Measurements from ENCODE around the gene SEPTIN1. TPM values are rescaled to one million over a fixed set of nuclear protein-coding genes. Genes with fewer than 3 reads are reported as not detected.

The SEPTIN1 gene
- total and polyA plus RNA-seq, 2 experiments from 2014 or later = 1.5 TPM; not detected in 1

DNA sequence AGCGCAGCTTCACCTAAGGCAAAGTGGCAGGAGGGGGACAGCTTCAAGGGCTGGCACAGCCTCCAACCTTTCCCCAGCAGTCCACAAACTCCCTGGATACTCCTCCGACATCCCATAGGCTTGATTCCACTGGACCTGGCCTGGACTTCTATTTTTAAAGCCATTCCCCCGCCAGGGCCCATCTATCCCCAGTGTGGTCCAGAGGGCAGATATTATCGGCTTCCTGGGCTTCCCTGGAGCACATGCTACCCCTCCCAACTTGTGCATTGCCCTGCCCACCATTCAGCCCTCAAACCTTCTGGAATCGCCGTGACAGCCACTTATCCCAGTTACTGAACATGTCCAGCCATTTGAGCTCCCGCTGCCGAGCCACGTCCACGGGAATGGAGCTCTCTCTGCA, 17.2 kb downstream of the SEPTIN1 start:
- H3K4me1 ChIP-seq (ENCODE audit: insufficient read depth) = peaks cover 9% of the 10 kb centered on the region
- 95% methylated on average over 10 of the region's 10 CpGs for WGBS (ENCODE audit: low lambda C conversion rate, missing lambda C conversion rate)

DNA sequence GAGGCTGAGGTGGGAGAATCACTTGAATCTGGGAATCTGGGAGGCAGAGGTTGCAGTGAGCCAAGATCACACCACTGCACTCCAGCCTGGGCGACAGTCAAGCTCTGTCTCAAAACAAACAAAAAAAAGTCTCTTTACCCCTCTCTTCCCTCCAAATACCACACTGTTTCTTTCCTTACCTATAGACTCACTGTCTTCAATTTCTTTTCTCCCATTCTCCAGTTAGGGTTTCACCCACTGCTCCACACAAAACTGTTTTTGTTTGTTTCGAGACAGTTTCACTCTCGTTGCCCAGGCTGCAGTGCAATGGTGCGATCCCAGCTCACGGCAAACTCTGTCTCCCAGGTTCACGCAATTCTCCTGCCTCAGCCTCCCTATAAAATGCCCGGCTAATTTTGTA, 21.2 kb downstream of the SEPTIN1 start:
- H3K27ac ChIP-seq = no peak overlapping the region
- peaks cover 59% of the 10 kb centered on the region for H3K79me2 ChIP-seq
- WGBS (ENCODE audit: low lambda C conversion rate, missing lambda C conversion rate) = 97% methylated on average over 7 of the region's 7 CpGs
- no peaks in the 10 kb centered on the region for H3K36me3 ChIP-seq (replicated peaks; ENCODE audit: insufficient read depth, low read depth)
- H4K20me1 ChIP-seq (ENCODE audit: insufficient read depth, poor library complexity, severe bottlenecking) = peaks cover 14% of the 10 kb centered on the region
- H3K27me3 ChIP-seq = no peaks in the 10 kb centered on the region
- H3K9me2 ChIP-seq (replicated peaks; ENCODE audit: insufficient read depth) = no peaks in the 10 kb centered on the region
- DNase-seq (ENCODE audit: low spot score) = no peak
- H3K4me2 ChIP-seq = no peak overlapping the region
- no peaks in the 10 kb centered on the region for H3K9me3 ChIP-seq (ENCODE audit: low read depth)
- TF ChIP-seq EZH2 (IDR thresholded peaks at IDR 0.05; ENCODE audit: borderline replicate concordance) = no peak
- TF ChIP-seq EZH2phosphoT487 (IDR thresholded peaks at IDR 0.05; ENCODE audit: low read depth, severe bottlenecking, unreplicated experiment) = no peak
- TF ChIP-seq, protein P1, sequence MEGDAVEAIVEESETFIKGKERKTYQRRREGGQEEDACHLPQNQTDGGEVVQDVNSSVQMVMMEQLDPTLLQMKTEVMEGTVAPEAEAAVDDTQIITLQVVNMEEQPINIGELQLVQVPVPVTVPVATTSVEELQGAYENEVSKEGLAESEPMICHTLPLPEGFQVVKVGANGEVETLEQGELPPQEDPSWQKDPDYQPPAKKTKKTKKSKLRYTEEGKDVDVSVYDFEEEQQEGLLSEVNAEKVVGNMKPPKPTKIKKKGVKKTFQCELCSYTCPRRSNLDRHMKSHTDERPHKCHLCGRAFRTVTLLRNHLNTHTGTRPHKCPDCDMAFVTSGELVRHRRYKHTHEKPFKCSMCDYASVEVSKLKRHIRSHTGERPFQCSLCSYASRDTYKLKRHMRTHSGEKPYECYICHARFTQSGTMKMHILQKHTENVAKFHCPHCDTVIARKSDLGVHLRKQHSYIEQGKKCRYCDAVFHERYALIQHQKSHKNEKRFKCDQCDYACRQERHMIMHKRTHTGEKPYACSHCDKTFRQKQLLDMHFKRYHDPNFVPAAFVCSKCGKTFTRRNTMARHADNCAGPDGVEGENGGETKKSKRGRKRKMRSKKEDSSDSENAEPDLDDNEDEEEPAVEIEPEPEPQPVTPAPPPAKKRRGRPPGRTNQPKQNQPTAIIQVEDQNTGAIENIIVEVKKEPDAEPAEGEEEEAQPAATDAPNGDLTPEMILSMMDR (IDR thresholded peaks at IDR 0.05; ENCODE audit: poor library complexity) = no peak
- no peak overlapping the region for H3K4me3 ChIP-seq
- H2AFZ ChIP-seq = no peak overlapping the region
- H3K4me1 ChIP-seq (ENCODE audit: insufficient read depth) = peaks cover 2% of the 10 kb centered on the region

More for the DNA sequence above, 17.2 kb downstream of the SEPTIN1 start:
- Histone ChIP-seq H3K4me2 (no peak overlapping the region), H2AFZ (no peak overlapping the region), H3K36me3 (replicated peaks; ENCODE audit: insufficient read depth, low read depth) (no peaks in the 10 kb centered on the region), H4K20me1 (ENCODE audit: insufficient read depth, poor library complexity, severe bottlenecking) (peaks cover 50% of the 10 kb centered on the region), H3K4me3 (no peak overlapping the region), H3K27me3 (no peaks in the 10 kb centered on the region), H3K9me2 (replicated peaks; ENCODE audit: insufficient read depth) (no peaks in the 10 kb centered on the region), H3K79me2 (peaks cover 93% of the 10 kb centered on the region), H3K27ac (no peak overlapping the region), H3K9me3 (ENCODE audit: low read depth) (no peaks in the 10 kb centered on the region)
- TF ChIP-seq, protein P1 (IDR thresholded peaks at IDR 0.05; ENCODE audit: poor library complexity) = no peak
- TF ChIP-seq EZH2phosphoT487 (IDR thresholded peaks at IDR 0.05; ENCODE audit: low read depth, severe bottlenecking, unreplicated experiment) (no peak), EZH2 (IDR thresholded peaks at IDR 0.05; ENCODE audit: borderline replicate concordance) (no peak)
- no peak for DNase-seq (ENCODE audit: low spot score)

- Histone ChIP-seq H3K9me2 (replicated peaks; ENCODE audit: insufficient read depth) (no peaks in the 10 kb centered on the region), H4K20me1 (ENCODE audit: insufficient read depth, poor library complexity, severe bottlenecking) (peaks cover 4% of the 10 kb centered on the region), H2AFZ (no peak overlapping the region), H3K27me3 (no peaks in the 10 kb centered on the region), H3K79me2 (peaks cover 45% of the 10 kb centered on the region), H3K9me3 (ENCODE audit: low read depth) (no peaks in the 10 kb centered on the region), H3K4me3 (no peak overlapping the region), H3K4me2 (no peak overlapping the region), H3K27ac (no peak overlapping the region), H3K36me3 (replicated peaks; ENCODE audit: insufficient read depth, low read depth) (no peaks in the 10 kb centered on the region), H3K4me1 (ENCODE audit: insufficient read depth) (peaks cover 6% of the 10 kb centered on the region)
- 95% methylated on average over 5 of the region's 6 CpGs for WGBS (ENCODE audit: low lambda C conversion rate, missing lambda C conversion rate)
- TF ChIP-seq, protein P1 (IDR thresholded peaks at IDR 0.05; ENCODE audit: poor library complexity) = no peak
- no peak for TF ChIP-seq EZH2phosphoT487 (IDR thresholded peaks at IDR 0.05; ENCODE audit: low read depth, severe bottlenecking, unreplicated experiment)
- TF ChIP-seq EZH2 (IDR thresholded peaks at IDR 0.05; ENCODE audit: borderline replicate concordance) = no peak
- DNase-seq (ENCODE audit: low spot score) = no peak
Measured at GRCh38 chr16:30359871-30360170, 22.5 kb downstream of the SEPTIN1 start.
